Tibial nerve (tissue), 3 donors: Measurements from ENCODE around the gene FGF6.
"Not testable (repeated sequence)": the region's sequence is repeated elsewhere in the genome, so short reads cannot be mapped to it uniquely, and the experiment has no call there.

Experiments used
- CTCF ChIP-seq, 5 experiments: fragments of 200-600 bp in 3 of 5; fragments of 450-650 bp in 2 of 5; sonication (generic) in 3 of 5; IDR thresholded peaks; one replicate each; pipeline ENCODE4 v1.5.1; 2016 to 2019; ENCODE audit warnings: antibody characterized with exemption in 5 of 5, mild to moderate bottlenecking in 3 of 5, moderate library complexity in 2 of 5
- POLR2A ChIP-seq, 2 donors: fragments of 450-650 bp; IDR thresholded peaks; one replicate each; pipeline ENCODE4 v1.6.1; 2017; ENCODE audit warnings: antibody characterized with exemption in 2 of 2, mild to moderate bottlenecking in 2 of 2, moderate library complexity in 2 of 2

GRCh38 chr12:4455849-4456248 lies 10.2 kb upstream of the FGF6 start:
- not testable (repeated sequence) for TF ChIP-seq POLR2A, CTCF (IDR thresholded peaks at IDR 0.05)
